ENCODE data around the gene PRDM16.

PRDM16 gene

DNA sequence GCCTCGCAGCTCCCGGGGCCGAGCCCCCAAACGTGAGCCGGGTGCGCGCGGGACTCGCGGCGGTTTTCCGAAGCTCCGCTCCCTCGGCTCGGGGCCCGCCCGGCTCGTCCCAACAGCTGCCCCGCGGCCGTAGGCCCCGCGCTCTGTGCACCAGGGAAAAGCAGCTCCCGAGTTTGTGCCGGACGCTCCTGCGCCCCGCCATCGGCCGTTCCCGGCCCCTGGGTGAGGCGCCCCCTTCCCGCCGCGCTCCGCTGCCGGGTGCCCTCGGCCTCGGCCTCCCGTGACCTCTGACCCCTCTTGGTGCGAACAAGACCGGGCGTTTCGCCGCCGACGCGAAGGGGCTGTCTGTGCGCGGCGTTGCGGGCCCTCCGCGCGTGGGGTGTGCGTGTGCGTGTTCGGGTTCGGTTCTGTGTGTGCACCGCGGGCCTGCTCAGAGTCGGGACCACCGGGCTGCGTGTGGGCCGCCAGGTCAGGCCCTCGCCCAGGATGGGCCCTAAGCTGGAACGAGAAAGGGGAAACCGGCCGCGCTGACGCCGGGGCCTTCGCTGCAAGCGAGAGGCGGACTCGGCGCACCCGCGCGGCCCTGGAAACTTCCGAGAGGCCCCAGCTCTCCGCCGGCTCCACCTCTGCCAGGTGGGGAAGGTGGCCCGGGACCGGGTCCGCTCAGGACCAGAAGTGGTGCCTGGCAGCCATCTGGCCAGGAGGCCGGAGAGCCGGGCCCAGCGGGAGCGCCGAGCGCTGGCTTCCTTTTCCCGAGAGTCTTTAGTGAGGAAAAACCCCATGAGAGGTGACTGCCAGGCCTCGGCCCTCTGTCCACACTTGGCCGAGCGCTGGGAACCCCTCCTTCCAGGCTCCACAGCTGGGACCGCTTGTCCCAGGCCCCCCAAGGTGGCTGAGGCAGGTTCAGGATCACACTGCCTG is 1.9 kb downstream of the PRDM16 start:
- DNase-seq = no peak

DNA sequence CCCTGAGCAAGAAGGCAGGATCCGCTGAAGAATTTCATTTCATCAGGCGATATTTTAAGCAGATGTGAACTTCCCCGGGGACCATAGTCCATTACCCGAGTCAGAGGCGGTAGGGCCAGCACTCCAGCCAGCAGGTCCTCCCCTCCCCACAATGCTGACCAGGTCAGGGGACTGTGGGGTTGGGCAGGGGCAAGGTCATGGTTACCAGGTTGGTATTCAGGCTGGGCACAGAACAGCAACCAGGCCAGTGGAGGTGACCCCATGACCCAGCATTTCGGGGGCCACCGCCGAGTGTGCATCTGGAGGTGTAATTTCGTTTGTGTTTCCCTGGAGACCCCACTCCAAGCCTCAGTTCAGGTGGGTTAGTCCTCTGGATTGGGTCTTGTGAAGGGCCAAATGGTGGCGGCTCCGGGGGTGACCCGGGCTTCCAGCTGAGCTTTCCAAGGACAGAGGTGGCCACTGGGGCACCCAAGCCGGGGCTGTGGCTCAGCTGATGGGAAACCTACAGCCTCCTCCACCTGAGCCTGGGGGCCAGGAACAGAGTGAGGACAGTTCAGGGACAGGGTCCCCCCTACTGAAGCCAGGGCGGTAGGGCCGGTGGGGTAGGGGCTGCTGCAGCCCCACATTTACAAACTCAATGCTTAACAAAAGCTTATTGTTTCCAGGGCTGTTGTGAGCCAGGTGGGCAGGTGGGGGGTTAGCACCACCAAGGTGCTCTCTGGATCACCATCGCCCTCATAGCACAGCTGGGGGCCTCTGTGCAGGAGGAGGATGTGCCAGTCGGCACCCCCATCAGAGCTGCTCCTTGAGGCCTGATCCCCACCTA is 2.8 kb downstream of the PRDM16 start:
- DNase-seq = no peak

DNA sequence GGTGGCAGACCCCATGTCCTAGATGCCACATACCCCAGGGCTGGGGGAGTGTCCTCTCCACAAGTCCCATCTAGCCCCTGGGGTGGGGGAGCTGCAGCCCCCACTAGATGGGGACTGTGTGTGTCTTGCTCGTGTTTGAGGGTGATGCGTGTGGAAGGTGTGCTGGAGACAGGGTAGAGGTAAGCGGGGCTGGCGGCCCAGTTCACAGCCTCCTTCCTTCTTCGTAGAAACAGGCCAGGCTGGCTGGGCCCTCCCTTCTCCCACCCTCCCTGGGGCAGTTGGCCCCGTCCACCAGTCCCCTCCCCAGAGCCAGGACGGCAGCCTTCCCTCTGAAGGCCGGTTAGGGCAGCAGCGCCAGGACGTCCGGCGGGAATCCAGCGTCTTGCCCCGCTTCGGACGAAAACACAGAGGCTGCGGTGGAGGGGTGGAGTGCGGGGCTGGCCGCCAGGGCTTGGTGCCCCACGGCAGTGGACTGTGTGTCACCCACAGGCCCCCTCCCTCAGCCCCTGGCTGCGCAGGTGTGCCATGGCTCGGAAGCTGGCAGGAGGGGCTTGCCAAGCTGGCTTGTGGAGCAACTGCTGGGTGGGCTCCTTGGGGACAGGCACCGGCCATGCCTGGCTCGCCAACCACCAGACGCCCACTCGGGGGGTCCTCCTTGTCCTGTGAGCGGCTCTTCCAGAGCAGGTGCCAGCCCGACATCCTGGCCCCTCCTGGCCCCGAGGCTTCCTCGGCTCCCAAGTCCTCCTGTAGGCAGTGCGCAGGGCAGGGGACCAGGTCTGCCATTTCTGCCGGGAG is 3.6 kb downstream of the PRDM16 start:
- DNase-seq = no peak

- no peak for DNase-seq
Observed at GRCh38 chr1:3073186-3073488, 4.1 kb downstream of the PRDM16 start.

GRCh38 chr1:3073489-3074296 is 4.7 kb downstream of the PRDM16 start:
- DNase-seq = no peak

GRCh38 chr1:3074297-3074741 is 5.3 kb downstream of the PRDM16 start:
- DNase-seq = no peak

- DNase-seq = no peak
Observed at GRCh38 chr1:3074800-3075199, 5.8 kb downstream of the PRDM16 start.

DNA sequence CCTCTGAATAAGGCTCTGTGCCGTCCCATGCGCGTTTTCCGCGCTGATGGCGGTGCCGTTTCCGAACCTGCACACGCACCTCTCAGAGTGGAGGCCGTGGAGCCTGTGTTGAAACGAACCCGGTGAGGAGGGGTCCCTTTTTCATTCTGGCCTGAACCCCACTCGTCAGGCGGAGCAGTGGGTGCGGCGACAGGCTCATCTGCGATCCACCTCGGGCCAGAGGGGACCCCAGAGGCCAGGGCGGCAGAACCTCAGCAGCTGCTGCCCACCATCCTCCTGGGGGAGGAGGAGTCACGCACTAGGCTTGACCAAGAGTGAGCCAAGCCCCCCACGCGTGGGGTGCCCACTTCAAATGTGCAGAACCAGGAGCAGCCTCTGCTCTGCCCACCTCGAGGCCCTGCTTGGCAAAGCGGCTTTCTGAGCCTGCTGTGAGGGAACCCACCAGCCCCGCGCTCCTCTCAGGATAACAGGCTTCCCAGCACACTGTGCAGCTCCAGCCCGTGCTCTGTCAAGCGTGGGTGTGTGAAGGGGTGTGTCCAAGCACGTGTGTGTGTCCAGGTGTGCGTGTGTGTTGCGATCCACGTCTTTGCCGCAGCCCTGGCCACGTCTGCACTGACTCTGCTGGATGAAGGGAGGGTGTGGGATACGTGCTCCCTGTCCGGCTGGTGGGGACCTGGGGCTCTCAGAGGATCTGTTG is 6.8 kb downstream of the PRDM16 start:
- DNase-seq = no peak

- DNase-seq = no peak
Observed at GRCh38 chr1:3076363-3076740, 7.3 kb downstream of the PRDM16 start.

DNA sequence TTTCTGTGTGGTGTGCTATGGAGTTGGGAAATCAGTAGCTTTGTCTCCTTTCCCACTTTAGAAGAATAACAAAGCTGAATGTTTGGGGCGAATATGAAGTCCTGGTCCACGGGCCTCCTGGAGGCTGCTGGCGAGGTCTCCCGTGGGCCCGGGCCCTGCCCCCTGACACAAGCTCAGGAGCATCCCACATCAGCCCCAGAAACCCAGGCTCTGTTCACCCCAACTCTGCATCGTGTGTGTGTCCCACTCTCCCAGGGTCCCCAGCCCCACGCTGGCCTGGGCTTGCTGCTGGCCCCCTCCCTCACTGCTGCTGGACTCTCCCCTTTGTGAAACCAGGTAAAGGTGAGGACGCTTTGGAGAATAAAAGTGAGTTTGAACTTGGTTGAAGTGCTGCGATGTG is 8.1 kb downstream of the PRDM16 start:
- DNase-seq = no peak

- no peak for DNase-seq
Observed at GRCh38 chr1:3077561-3077960, 8.6 kb downstream of the PRDM16 start.

- DNase-seq = no peak
Observed at GRCh38 chr1:3078430-3078861, 9.4 kb downstream of the PRDM16 start.

- DNase-seq = no peak
Observed at GRCh38 chr1:3078871-3079270, 9.9 kb downstream of the PRDM16 start.

DNA sequence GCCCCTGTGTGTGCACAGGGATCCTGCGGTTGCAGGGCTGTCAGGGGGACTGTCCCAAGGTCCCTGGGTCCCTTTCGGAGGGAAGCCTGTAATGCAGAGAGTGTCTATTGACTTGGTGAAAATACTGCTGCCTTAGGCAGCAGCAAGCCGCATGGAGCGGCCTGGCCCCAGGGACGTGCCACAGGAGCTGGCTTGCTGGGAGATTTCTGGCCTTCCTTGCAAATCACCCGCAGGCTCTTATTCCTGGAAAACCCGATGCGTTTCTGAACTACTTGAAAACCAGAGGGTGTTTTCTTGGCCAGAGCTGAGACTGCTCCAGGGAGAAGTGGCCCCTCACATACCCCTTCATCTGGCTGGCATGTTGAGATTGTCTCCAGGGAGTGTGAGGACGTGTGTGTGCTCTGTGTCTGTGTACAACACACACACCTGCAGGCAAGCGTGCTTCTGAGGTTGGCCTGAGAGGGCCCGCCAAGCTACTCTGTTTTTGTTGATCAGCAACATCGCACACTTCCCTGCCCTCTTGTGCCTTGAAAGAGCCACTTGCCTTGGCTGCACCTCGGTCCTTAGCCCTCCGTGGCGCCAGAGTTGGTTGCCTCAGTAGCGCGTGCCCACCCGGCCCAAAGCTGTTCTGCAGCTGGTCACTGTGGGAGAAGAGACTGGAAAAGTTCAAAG is 10.5 kb downstream of the PRDM16 start:
- DNase-seq = no peak

DNA sequence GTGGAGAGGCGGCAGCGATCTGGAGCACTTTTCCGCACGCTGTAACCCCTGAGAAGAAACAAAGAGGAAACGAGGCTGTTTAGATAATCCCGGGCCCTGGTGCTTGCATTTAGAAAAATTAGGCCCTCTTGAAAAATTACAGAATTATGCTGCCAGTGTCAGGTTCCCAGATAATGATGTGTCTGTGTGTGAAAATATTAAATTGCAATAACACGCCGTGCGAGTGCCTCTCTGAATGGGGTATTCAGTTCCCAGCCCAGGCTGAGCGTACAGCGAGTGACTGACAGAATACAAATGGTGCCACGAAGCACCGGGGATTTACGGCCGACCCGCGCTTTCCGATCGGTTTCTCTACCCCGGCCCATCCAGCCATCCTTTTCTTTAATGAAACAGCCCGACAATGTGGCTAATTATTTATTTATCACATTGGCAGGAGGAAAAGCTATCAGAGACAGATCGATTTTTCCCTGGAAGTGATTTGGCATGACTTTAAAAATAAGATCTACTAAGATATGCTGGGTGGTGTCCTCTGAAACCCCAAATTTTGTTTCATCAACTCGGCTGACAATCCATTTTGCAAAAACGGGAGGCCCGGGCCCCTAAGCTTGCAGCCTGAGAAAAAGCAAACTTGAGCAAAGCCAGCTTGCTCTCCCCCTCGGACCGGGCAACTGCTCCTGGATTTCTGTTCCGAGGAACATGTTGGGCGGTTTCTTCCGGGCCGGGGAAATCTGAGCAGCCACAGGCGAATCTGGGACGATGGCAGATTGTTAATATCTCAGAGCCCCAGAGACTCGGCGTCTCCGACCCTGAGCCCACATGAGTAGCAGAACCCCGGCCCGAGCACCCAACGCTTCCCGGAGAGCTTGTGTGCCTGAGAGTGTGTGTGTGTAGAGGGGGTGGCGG is 11.3 kb downstream of the PRDM16 start:
- no peak for DNase-seq

DNA sequence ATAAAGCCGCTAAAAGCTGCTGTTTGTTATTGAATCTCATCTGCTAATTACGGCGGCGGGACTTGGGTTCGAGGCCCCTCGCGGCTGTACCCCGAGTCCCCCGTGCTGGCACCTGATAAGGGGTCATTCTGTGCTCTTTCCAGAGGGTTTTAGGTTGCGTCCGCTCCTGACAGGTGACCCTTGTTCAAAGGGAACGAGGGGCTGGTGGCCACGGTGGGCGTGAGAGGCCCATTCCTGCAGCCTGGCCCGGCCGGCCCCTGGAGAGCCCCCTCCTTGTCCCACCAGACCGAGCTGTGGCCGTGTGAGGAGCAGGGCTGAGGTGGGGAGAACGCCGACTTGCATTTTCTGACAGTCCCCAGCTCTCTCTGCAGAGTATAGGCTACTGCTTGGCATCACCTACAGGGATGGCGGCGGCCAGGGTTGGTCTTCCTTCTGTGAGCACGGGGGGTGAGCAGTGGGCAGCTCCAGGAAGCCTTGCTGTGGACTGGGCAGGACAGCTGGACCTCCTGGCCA is 12.2 kb downstream of the PRDM16 start:
- DNase-seq = no peak

- DNase-seq = no peak
Observed at GRCh38 chr1:3082051-3082450, 13.0 kb downstream of the PRDM16 start.

GRCh38 chr1:3082571-3083516 is 13.8 kb downstream of the PRDM16 start:
- no peak for DNase-seq

- no peak for DNase-seq
Observed at GRCh38 chr1:3084154-3084553, 15.2 kb downstream of the PRDM16 start.

Data from NCI-H1436 treated with DMSO at 0.1 percent for 48 hours (cell line).